Adrenal gland (tissue), 5 donors: ENCODE results near the gene EIF4EBP3.

Source experiments
- POLR2A ChIP-seq, 2 donors: fragments of 450-650 bp; IDR thresholded peaks; one replicate each; pipeline ENCODE4 v1.6.1; 2017; ENCODE audit warnings: antibody characterized with exemption in 2 of 2, mild to moderate bottlenecking in 2 of 2, moderate library complexity in 1 of 2
- TF ChIP-seq, protein P1 (sequence below), 6 experiments: fragments of 450-650 bp in 4 of 6; fragments of 200-600 bp in 2 of 6; sonication (generic) in 1 of 6; IDR thresholded peaks; 1 replicate in 5 of 6; 2 replicates in 1 of 6; pipeline versions ENCODE4 v1.5.1 to v1.8.0; 2016 to 2021; ENCODE audit warnings: antibody characterized with exemption in 6 of 6, mild to moderate bottlenecking in 2 of 6, moderate library complexity in 1 of 6
- donor health status: DM: no; HTN: no; CAD: no.

DNA sequence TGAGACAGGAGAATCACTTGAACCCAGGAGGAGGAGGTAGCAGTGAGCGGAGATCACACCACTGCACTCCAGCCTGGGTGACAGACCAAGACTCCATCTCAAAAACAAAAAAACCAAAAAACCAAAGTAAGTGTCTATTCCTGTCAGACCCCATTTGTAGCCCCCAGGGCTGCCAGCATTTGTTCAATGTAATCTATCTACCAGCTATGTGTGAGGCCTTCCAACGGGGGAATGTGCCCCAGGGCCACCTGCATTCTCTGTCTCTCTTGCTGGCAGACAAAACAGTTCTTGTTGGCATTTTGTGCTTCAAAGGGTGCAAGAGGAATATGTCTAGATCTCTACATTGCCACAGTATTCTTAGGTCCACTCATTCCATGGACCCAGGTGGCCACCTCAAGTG lies 51.4 kb downstream of the EIF4EBP3 start:
- TF ChIP-seq, protein P1, sequence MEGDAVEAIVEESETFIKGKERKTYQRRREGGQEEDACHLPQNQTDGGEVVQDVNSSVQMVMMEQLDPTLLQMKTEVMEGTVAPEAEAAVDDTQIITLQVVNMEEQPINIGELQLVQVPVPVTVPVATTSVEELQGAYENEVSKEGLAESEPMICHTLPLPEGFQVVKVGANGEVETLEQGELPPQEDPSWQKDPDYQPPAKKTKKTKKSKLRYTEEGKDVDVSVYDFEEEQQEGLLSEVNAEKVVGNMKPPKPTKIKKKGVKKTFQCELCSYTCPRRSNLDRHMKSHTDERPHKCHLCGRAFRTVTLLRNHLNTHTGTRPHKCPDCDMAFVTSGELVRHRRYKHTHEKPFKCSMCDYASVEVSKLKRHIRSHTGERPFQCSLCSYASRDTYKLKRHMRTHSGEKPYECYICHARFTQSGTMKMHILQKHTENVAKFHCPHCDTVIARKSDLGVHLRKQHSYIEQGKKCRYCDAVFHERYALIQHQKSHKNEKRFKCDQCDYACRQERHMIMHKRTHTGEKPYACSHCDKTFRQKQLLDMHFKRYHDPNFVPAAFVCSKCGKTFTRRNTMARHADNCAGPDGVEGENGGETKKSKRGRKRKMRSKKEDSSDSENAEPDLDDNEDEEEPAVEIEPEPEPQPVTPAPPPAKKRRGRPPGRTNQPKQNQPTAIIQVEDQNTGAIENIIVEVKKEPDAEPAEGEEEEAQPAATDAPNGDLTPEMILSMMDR (IDR thresholded peaks at IDR 0.05) = no peak
- no peak for TF ChIP-seq POLR2A (IDR thresholded peaks at IDR 0.05)
